Mesodermal cell (in vitro differentiated cells): Measurements from ENCODE around the gene GHRL.
A peak's percentile ranks its signal among the peaks of the same experiment; 100 is the strongest.

Experiments used
- H3K27ac ChIP-seq: 2 replicates; pipeline ENCODE4 v1.7.0; 2013; ENCODE audit warnings: mild to moderate bottlenecking, low read depth, low read length, moderate library complexity; ENCODE audit not compliant: severe bottlenecking
- H3K36me3 ChIP-seq: 2 replicates; pipeline ENCODE4 v1.7.1; 2013; ENCODE audit warnings: mild to moderate bottlenecking, low read length, moderate library complexity; ENCODE audit not compliant: control insufficient read depth, insufficient read depth
- H3K4me1 ChIP-seq: one replicate; pipeline ENCODE4 v1.7.1; 2013; ENCODE audit warnings: mild to moderate bottlenecking, low read length; ENCODE audit not compliant: insufficient read depth, control insufficient read depth, poor library complexity, severe bottlenecking
- H3K4me3 ChIP-seq: 2 replicates; pipeline ENCODE4 v1.7.0; 2013; ENCODE audit warnings: low read length, control low read depth, mild to moderate bottlenecking; ENCODE audit not compliant: insufficient read depth, poor library complexity, severe bottlenecking; ENCODE audit errors: extremely low read depth
- H3K9me3 ChIP-seq: 2 replicates; pipeline ENCODE4 v1.7.1; 2013; ENCODE audit warnings: mild to moderate bottlenecking, low read length, moderate library complexity; ENCODE audit not compliant: control insufficient read depth
- WGBS, 2 experiments: methylation state at CpG; one replicate each; pipeline ENCODE4 v1.1.5; 2013; ENCODE audit warnings: missing lambda C conversion rate in 2 of 2; ENCODE audit not compliant: insufficient coverage in 2 of 2; 5-methylcytosine and 5-hydroxymethylcytosine counted together

Gene GHRL

GRCh38 chr3:10262027-10262426 is 30.7 kb downstream of the GHRL start:
- Histone ChIP-seq H3K9me3 (no peaks in the 10 kb centered on the region), H3K36me3 (peaks cover 58% of the 10 kb centered on the region), H3K4me3 (no peak overlapping the region), H3K4me1 (no peaks in the 10 kb centered on the region), H3K27ac (no peak overlapping the region)
- 97 to 100% methylated on average over 2 to 3 of the region's 4 CpGs for WGBS, 2 experiments

GRCh38 chr3:10260211-10260701 is 32.5 kb downstream of the GHRL start:
- WGBS, 2 experiments, result 98% methylated on average over 6 of the region's 6 CpGs
- Histone ChIP-seq H3K4me3 (no peak overlapping the region), H3K36me3 (peaks cover 59% of the 10 kb centered on the region), H3K27ac (no peak overlapping the region), H3K9me3 (no peaks in the 10 kb centered on the region), H3K4me1 (no peaks in the 10 kb centered on the region)

DNA sequence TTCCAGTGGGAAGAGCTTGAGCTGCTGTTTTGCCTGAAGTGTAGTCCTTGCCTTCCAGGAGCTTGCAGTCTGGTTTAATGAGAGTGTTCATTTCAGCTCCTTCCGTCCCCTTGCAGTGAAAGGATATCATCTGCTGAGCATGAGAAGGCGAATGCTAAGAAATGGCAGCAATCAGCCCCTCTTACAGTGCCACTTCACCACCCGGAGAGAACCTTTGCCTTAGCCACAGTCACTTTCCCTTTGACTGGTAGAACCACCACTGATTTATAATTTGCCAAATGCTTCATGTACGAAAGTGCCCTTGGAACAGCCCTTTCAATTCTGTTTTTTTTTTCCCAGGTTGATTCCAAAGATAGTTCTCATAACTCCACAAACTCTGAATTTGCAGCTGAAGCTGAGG is 32.9 kb downstream of the GHRL start:
- H3K9me3 ChIP-seq, result no peaks in the 10 kb centered on the region
- no peak overlapping the region for H3K4me3 ChIP-seq
- H3K27ac ChIP-seq, result no peak overlapping the region
- H3K36me3 ChIP-seq, result peaks cover 63% of the 10 kb centered on the region
- 92 to 97% methylated on average over 3 to 4 of the region's 4 CpGs for WGBS, 2 experiments
- H3K4me1 ChIP-seq, result no peaks in the 10 kb centered on the region

- Histone ChIP-seq H3K9me3 (no peaks in the 10 kb centered on the region), H3K27ac (no peak overlapping the region), H3K4me1 (no peaks in the 10 kb centered on the region), H3K36me3 (peaks cover 70% of the 10 kb centered on the region), H3K4me3 (no peak overlapping the region)
- WGBS, 2 experiments, result 96 to 98% methylated on average over 7 of the region's 7 CpGs
Measured at GRCh38 chr3:10259036-10259435, 33.7 kb downstream of the GHRL start.

DNA sequence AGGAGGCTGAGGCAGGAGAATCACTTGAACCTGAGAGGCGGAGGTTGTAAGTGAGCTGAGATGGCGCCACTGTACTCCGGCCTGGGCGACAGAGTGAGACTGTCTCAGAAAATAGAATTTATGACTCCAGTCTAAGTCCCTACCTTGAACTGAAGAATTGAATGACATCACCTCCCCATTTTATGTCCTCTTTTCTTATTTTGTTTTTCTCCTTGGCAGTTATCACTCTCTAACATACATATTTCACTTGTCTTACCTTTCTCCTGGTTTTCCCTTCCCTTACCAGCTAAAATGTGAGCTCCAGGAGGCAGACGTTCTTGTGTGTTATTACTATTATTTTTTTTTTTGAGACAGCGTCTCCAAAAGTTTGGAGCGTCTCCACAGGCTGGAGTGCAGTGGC is 36.9 kb downstream of the GHRL start:
- Histone ChIP-seq H3K4me3 (no peak overlapping the region), H3K36me3 (peaks cover 80% of the 10 kb centered on the region), H3K4me1 (no peaks in the 10 kb centered on the region), H3K9me3 (no peaks in the 10 kb centered on the region), H3K27ac (no peak overlapping the region)
- 86 to 90% methylated on average over 4 to 5 of the region's 7 CpGs for WGBS, 2 experiments

- WGBS, 2 experiments, result 94 to 100% methylated on average over 2 to 3 of the region's 3 CpGs
- Histone ChIP-seq H3K27ac (no peak overlapping the region), H3K9me3 (no peaks in the 10 kb centered on the region), H3K4me3 (no peak overlapping the region), H3K36me3 (peaks cover 63% of the 10 kb centered on the region), H3K4me1 (no peaks in the 10 kb centered on the region)
Measured at GRCh38 chr3:10253731-10254130, 39.0 kb downstream of the GHRL start.

DNA sequence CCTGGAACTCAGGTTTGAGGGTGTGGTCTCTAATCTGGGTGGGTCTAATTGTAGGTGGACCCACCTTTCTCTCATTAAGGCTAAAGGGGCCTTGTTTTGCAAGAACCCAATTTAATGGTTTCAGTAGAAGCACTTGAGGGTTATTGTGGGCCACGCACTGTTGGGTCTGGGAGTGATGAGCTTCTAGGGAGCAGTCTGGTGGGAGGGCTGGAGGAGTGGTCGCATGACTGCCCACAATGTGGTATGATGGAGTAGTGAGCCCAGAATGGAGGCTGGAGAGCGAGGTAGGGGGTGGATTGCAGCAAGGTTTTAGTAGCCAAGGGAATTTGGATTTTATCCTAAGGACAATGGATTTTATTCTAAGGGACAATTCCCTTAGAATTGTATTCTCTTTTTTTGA is 41.7 kb downstream of the GHRL start:
- H3K9me3 ChIP-seq, result peaks cover 15% of the 10 kb centered on the region
- peaks cover 48% of the 10 kb centered on the region for H3K36me3 ChIP-seq
- H3K4me3 ChIP-seq, result no peak overlapping the region
- 92 to 96% methylated on average over 3 of the region's 3 CpGs for WGBS, 2 experiments
- H3K4me1 ChIP-seq, result no peaks in the 10 kb centered on the region
- H3K27ac ChIP-seq, result no peak overlapping the region

DNA sequence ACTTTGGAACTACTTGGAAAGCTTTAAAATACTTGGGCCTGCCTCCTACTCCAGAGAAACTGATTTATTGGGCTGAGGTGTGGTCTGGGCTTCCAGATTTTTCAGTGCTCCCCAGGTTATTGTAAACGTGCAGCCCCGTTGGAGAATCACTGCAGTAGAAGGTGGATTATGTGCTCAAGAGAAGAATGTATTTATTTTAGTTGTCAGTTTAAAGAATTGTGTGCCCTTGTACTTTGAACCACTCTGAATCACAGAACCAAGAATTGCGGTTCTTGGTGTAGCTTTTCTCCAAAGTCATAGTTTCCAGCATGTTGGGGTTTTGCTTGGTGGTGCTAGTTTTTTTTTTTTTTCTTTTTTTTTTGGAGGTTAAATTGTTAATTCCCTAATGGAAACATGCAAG is 42.9 kb downstream of the GHRL start:
- Histone ChIP-seq H3K27ac (no peak overlapping the region), H3K4me3 (peak overlapping the region; percentile 68), H3K9me3 (peaks cover 26% of the 10 kb centered on the region), H3K36me3 (peaks cover 37% of the 10 kb centered on the region), H3K4me1 (no peaks in the 10 kb centered on the region)
- 25 to 54% methylated on average over 2 to 3 of the region's 3 CpGs for WGBS, 2 experiments

- peak overlapping the region; percentile 78 for H3K27ac ChIP-seq
- H3K36me3 ChIP-seq, result peaks cover 31% of the 10 kb centered on the region
- peaks cover 33% of the 10 kb centered on the region for H3K9me3 ChIP-seq
- 1 to 3% methylated on average over 23 to 26 of the region's 32 CpGs for whole genome bisulfite sequencing, 2 experiments
- peak overlapping the region; percentile 68 for H3K4me3 ChIP-seq
- H3K4me1 ChIP-seq, result no peaks in the 10 kb centered on the region
Measured at GRCh38 chr3:10248984-10249748, 43.6 kb downstream of the GHRL start.

- H3K36me3 ChIP-seq, result peaks cover 23% of the 10 kb centered on the region
- peak within 1 kb of the TSS; percentile 78 for H3K27ac ChIP-seq
- no peaks in the 10 kb centered on the region for H3K4me1 ChIP-seq
- WGBS, 2 experiments, result 1% methylated on average over 62 to 64 of the region's 80 CpGs
- H3K9me3 ChIP-seq, result peaks cover 37% of the 10 kb centered on the region
- peak within 1 kb of the TSS; percentile 68 for H3K4me3 ChIP-seq
Measured at GRCh38 chr3:10248184-10248983, 44.4 kb downstream of the GHRL start, which contains the start of gene TATDN2. TSS of gene TATDN2 (plus strand) at chr3:10248459. CDS start at chr3:10249201, 742 bp downstream.
